Thymus (tissue), 11 donors: ENCODE data around the gene LMF1. TPM values are rescaled to one million over a fixed set of nuclear protein-coding genes. Genes with fewer than 3 reads are reported as not detected.

Source experiments
- DNase-seq, 9 donors: peaks; one replicate each; pipeline ENCODE4 v3.0.0-alpha.2; 2013; ENCODE audit warnings: low spot score in 9 of 9, low read depth in 6 of 9, missing footprints in 1 of 9
- H3K27ac ChIP-seq, 2 donors: one replicate each; pipeline ENCODE4 v1.5.1; 2013; ENCODE audit warnings: control low read depth in 1 of 2, low read depth in 1 of 2, low read length in 1 of 2, mild to moderate bottlenecking in 1 of 2, moderate library complexity in 1 of 2
- H3K27me3 ChIP-seq, 2 donors: one replicate each; pipeline ENCODE4 v1.5.1; 2013; ENCODE audit warnings: low read length in 1 of 2; ENCODE audit not compliant: control insufficient read depth in 2 of 2, insufficient read depth in 1 of 2
- H3K36me3 ChIP-seq, 2 donors: one replicate each; pipeline ENCODE4 v1.5.1; 2013; ENCODE audit warnings: low read length in 1 of 2, mild to moderate bottlenecking in 1 of 2, moderate library complexity in 1 of 2; ENCODE audit not compliant: control insufficient read depth in 2 of 2, insufficient read depth in 2 of 2
- H3K4me1 ChIP-seq, 2 donors: one replicate each; pipeline ENCODE4 v1.5.1; 2013; ENCODE audit warnings: low read length in 2 of 2; ENCODE audit not compliant: control insufficient read depth in 2 of 2, insufficient read depth in 2 of 2
- H3K4me3 ChIP-seq, 2 donors: one replicate each; pipeline ENCODE4 v1.5.1; 2013; ENCODE audit warnings: low read length in 2 of 2, control low read depth in 1 of 2, mild to moderate bottlenecking in 1 of 2
- H3K9me3 ChIP-seq, 2 donors: one replicate each; pipeline ENCODE4 v1.5.1; 2013; ENCODE audit warnings: low read length in 1 of 2, mild to moderate bottlenecking in 1 of 2; ENCODE audit not compliant: control insufficient read depth in 2 of 2, insufficient read depth in 1 of 2
- WGBS: extraction: QIAGEN DNeasy Blood & Tissue Kit; methylation state at CpG from one replicate; pipeline ENCODE4 v1.1.7; 2013; 5-methylcytosine and 5-hydroxymethylcytosine counted together
- polyA plus RNA-seq: library from polyadenylated mRNA; stranded (reverse); fragments of 200-250 nt; gene quantifications from one replicate; pipeline ENCODE4 v1.2.3, GENCODE V29; 2013
- total RNA-seq: library from RNA; stranded (reverse); fragments of 120-200 nt; gene quantifications from one replicate; pipeline ENCODE4 v1.2.4, GENCODE V29; 2013
- donor health status: healthy.

Gene LMF1
- total and polyA plus RNA-seq, 2 donors = 8.9 to 22.8 TPM

DNA sequence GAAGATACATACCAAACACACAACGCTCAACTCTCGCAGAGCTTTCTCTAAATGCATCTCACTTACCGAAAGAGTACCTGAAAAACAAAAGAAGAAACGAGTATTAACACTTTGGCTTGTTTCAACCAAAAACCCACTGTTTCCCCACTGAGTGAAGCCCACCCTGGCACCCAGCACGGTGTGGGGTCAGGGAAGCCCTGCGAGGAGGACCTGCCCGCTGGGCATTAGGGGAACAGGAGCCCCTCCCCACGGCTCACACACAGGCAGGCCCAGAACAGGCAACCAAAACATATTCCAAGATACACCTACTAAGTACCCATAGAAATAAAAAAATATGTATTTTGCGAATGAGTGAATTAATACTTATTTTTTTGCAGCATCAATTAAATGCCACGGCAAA lies 36.6 kb downstream of the LMF1 start:
- Histone ChIP-seq H3K4me3 (no peak overlapping the region), H3K4me1 (no peaks in the 10 kb centered on the region), H3K27ac (no peak overlapping the region), H3K36me3 (peaks cover 4 to 15% of the 10 kb centered on the region in 2 donors), H3K9me3 (no peaks in the 10 kb centered on the region), H3K27me3 (no peaks in the 10 kb centered on the region)
- no peak for DNase-seq
- WGBS = 97% methylated on average over 10 of the region's 10 CpGs

- Histone ChIP-seq H3K36me3 (peaks cover 4 to 15% of the 10 kb centered on the region in 2 donors), H3K27me3 (no peaks in the 10 kb centered on the region), H3K4me3 (no peak overlapping the region), H3K9me3 (no peaks in the 10 kb centered on the region), H3K27ac (no peak overlapping the region), H3K4me1 (no peaks in the 10 kb centered on the region)
- 97% methylated on average over 15 of the region's 15 CpGs for WGBS
- DNase-seq = no peak
Measured at GRCh38 chr16:933581-933980, 37.2 kb downstream of the LMF1 start.

GRCh38 chr16:932831-933330 lies 37.9 kb downstream of the LMF1 start:
- no peaks in the 10 kb centered on the region for H3K4me1 ChIP-seq
- peaks cover 0 to 1% of the 10 kb centered on the region in 2 donors for H3K9me3 ChIP-seq
- peaks cover 4 to 15% of the 10 kb centered on the region in 2 donors for H3K36me3 ChIP-seq
- DNase-seq = no peak
- no peak overlapping the region for H3K4me3 ChIP-seq
- H3K27me3 ChIP-seq = no peaks in the 10 kb centered on the region
- WGBS = 92% methylated on average over 21 of the region's 21 CpGs
- no peak overlapping the region for H3K27ac ChIP-seq

DNA sequence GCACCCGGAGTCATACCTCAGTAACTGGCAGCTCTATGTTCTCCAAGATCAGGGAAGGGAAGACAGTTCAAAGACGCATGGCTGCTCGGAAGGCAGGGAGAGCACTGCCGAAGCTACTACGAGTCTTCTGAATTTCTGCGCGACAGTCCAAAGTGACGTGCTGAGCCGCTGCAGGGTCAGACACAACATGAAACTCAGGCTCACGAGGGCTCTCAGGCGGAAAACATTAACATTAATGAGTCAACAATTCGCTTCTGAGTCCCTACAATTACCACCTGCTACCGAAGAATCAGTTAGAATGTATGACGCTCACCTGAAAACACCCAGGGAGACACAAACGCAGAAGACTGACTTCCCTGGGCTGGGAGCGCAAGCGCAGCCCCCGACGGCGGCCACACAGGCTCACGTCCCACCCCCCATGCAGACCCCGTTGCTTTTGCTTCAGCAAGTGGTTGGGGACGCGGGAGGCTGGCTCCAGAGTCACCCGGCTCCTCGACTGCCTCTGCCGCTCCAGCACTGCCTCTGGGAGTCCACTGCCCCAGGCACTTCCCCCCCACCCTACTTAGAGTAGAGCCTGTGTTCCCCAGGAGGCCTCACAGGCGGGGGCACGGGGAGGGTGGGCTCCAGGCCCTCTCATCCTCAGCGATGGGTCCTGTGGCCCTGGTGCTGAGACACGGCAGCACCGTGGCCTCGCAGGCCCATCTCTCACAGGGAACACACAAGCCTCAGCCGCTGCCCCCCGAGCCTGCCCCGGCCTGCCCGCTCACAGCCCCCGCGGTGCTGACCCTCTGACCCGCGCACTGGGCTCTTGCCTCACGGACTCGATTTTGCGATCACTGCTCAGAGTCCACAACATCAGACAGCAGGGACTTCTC lies 38.9 kb downstream of the LMF1 start:
- WGBS = 97% methylated on average over 44 of the region's 44 CpGs
- peaks cover 4 to 15% of the 10 kb centered on the region in 2 donors for H3K36me3 ChIP-seq

GRCh38 chr16:931171-931570 lies 39.6 kb downstream of the LMF1 start:
- WGBS = 95% methylated on average over 21 of the region's 21 CpGs
- Histone ChIP-seq H3K36me3 (peaks cover 4 to 15% of the 10 kb centered on the region in 2 donors), H3K27ac (no peak overlapping the region), H3K4me1 (no peaks in the 10 kb centered on the region), H3K9me3 (peaks cover 0 to 19% of the 10 kb centered on the region in 2 donors), H3K27me3 (no peaks in the 10 kb centered on the region), H3K4me3 (no peak overlapping the region)
- no peak for DNase-seq

More for the DNA sequence above, 38.9 kb downstream of the LMF1 start:
- DNase-seq = no peak
- Histone ChIP-seq H3K4me1 (no peaks in the 10 kb centered on the region), H3K27ac (no peak overlapping the region), H3K27me3 (no peaks in the 10 kb centered on the region), H3K9me3 (peaks cover 0 to 12% of the 10 kb centered on the region in 2 donors), H3K4me3 (no peak overlapping the region)

- no peak for DNase-seq
- H3K27me3 ChIP-seq = no peaks in the 10 kb centered on the region
- no peak overlapping the region for H3K27ac ChIP-seq
- H3K4me3 ChIP-seq = no peak overlapping the region
- H3K4me1 ChIP-seq = no peaks in the 10 kb centered on the region
- H3K36me3 ChIP-seq = peaks cover 4 to 15% of the 10 kb centered on the region in 2 donors
- peaks cover 0 to 24% of the 10 kb centered on the region in 2 donors for H3K9me3 ChIP-seq
- WGBS = 97% methylated on average over 17 of the region's 17 CpGs
Measured at GRCh38 chr16:930511-930910, 40.3 kb downstream of the LMF1 start.

- H3K4me1 ChIP-seq = no peaks in the 10 kb centered on the region
- no peak overlapping the region for H3K4me3 ChIP-seq
- no peaks in the 10 kb centered on the region for H3K27me3 ChIP-seq
- 87% methylated on average over 20 of the region's 20 CpGs for WGBS
- peaks cover 0 to 24% of the 10 kb centered on the region in 2 donors for H3K9me3 ChIP-seq
- H3K27ac ChIP-seq = no peak overlapping the region
- no peak for DNase-seq
- H3K36me3 ChIP-seq = peaks cover 4 to 15% of the 10 kb centered on the region in 2 donors
Measured at GRCh38 chr16:930076-930475, 40.7 kb downstream of the LMF1 start.

DNA sequence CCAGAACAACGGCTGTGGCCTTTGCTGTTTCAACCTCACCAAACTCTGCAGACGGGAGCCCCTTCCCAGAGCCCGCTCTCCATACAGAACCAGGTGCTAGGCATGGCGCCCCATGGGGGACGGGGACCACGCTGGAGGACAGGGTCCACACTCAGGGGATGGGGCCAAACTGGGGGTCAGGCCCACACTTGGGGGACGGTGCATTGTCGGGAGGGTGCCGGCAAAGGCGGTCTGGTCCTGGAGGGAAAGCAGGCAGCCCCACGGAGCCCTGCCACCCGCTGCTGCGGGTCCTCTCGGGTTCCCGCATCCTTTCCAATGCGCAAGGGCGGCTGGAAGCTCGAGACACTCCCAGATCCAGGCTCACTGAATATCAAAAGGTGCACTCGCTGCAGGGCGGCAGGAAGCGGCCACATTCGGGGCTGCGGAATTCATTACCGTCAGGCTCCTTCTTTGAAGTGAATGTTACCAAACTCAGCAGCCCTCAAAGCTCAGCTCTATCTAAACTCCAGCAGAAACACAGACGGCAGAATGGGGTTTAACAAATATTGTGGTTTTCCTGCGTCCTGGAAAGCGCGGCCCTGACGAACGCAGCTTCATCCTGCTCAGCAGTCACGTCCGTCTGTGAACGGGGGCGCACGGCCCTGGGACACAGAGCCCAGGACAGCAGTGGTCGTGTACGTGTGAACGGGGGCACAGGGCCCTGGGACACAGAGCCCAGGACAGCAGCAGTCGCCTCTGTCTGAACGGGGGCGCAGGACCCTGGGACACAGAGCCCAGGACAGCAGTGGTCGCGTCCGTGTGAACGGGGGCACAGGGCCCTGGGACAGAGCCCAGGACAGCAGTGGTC lies 41.3 kb downstream of the LMF1 start:
- H3K27me3 ChIP-seq = no peaks in the 10 kb centered on the region
- 94% methylated on average over 45 of the region's 45 CpGs for WGBS
- H3K27ac ChIP-seq = no peak overlapping the region
- no peaks in the 10 kb centered on the region for H3K4me1 ChIP-seq
- H3K36me3 ChIP-seq = peaks cover 4 to 15% of the 10 kb centered on the region in 2 donors
- DNase-seq = no peak
- H3K9me3 ChIP-seq = peaks cover 0 to 24% of the 10 kb centered on the region in 2 donors
- no peak overlapping the region for H3K4me3 ChIP-seq

GRCh38 chr16:928526-928925 lies 42.3 kb downstream of the LMF1 start:
- no peak for DNase-seq
- H3K9me3 ChIP-seq = peaks cover 2 to 29% of the 10 kb centered on the region in 2 donors
- H3K4me3 ChIP-seq = no peak overlapping the region
- peaks cover 4 to 11% of the 10 kb centered on the region in 2 donors for H3K36me3 ChIP-seq
- WGBS = 92% methylated on average over 11 of the region's 11 CpGs
- no peaks in the 10 kb centered on the region for H3K4me1 ChIP-seq
- H3K27ac ChIP-seq = no peak overlapping the region
- H3K27me3 ChIP-seq = no peaks in the 10 kb centered on the region
